AG04450 (cell line): Measurements from ENCODE around the gene CEP68. TPM values are rescaled to one million over a fixed set of nuclear protein-coding genes. Genes with fewer than 3 reads are reported as not detected.

Experiments used
- CTCF ChIA-PET: fragments of 300-600, 350-600 bp; formaldehyde crosslinking; extraction: SDS; loops from one replicate; lab custom pipeline; 2022; ENCODE audit warnings: antibody characterized with exemption, inconsistent platforms; lab: Charles Lee
- POLR2A ChIA-PET: fragments of 350-600 bp; formaldehyde crosslinking; extraction: SDS; loops from one replicate; lab custom pipeline; 2021; ENCODE audit warnings: antibody characterized with exemption, inconsistent platforms; lab: Yijun Ruan, JAX
- DNase-seq: peaks from one replicate; pipeline ENCODE4 v3.0.0-alpha.2; 2011; ENCODE audit warnings: low read depth, low spot score
- H3K27ac ChIP-seq: one replicate; pipeline ENCODE4 v1.5.1; 2012; ENCODE audit warnings: low read depth, low read length, control low read depth
- H3K27me3 ChIP-seq: one replicate; pipeline ENCODE4 v1.6.0; 2012; ENCODE audit warnings: low read length; ENCODE audit not compliant: control insufficient read depth, insufficient read depth
- H3K4me3 ChIP-seq: 2 replicates; pipeline ENCODE4 v1.5.1; 2011; ENCODE audit warnings: mild to moderate bottlenecking, low read depth, low read length, control low read depth
- H3K9me3 ChIP-seq: 2 replicates; pipeline ENCODE4 v1.5.1; 2012; ENCODE audit warnings: low read length; ENCODE audit not compliant: control insufficient read depth, insufficient read depth
- polyA plus RNA-seq: library from polyadenylated mRNA; depleted of rRNA; stranded (reverse); fragments of >200 nt; gene quantifications from 2 replicates; pipeline ENCODE4 v1.2.3, GENCODE V29; 2011
- TF ChIP-seq, protein P1 (sequence below): IDR thresholded peaks from 2 replicates; pipeline ENCODE4 v1.5.1; 2011; ENCODE audit warnings: low read depth, low read length, control low read depth, inconsistent platforms

Gene CEP68
- polyA plus RNA-seq, 1 experiment = 7.3 TPM

DNA sequence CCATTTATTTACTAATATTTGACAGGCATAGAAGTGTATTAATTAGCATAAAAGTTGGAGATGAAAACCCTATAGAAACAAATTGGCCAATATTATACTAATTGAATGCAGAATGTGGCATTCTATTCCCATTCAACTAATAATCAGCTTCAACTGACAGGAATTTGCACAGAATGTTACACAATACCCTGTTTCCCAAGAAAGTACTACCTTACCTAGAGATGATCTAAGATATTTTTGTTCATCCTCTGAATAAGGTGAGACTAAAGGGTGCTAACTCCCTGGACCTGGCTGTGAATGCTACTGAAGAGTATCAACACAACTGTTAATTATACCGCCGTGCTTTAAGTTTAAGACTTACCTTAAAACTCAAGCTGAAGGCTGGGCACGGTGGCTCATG is 28.9 kb downstream of the CEP68 start:
- ChIA-PET CTCF (interaction anchor here (1.3 kb wide), 1 partner anchor 45 kb away, joined by 3 read pairs; the partner anchor contains the start of gene RAB1A), POLR2A (interaction anchor here (2.3 kb wide), 1 partner anchor 45 kb away, joined by 5 read pairs; the partner anchor contains the start of gene RAB1A)
- Histone ChIP-seq H3K27me3 (no peaks in the 10 kb centered on the region), H3K27ac (no peak overlapping the region), H3K9me3 (no peaks in the 10 kb centered on the region), H3K4me3 (no peak overlapping the region)
- TF ChIP-seq, protein P1, sequence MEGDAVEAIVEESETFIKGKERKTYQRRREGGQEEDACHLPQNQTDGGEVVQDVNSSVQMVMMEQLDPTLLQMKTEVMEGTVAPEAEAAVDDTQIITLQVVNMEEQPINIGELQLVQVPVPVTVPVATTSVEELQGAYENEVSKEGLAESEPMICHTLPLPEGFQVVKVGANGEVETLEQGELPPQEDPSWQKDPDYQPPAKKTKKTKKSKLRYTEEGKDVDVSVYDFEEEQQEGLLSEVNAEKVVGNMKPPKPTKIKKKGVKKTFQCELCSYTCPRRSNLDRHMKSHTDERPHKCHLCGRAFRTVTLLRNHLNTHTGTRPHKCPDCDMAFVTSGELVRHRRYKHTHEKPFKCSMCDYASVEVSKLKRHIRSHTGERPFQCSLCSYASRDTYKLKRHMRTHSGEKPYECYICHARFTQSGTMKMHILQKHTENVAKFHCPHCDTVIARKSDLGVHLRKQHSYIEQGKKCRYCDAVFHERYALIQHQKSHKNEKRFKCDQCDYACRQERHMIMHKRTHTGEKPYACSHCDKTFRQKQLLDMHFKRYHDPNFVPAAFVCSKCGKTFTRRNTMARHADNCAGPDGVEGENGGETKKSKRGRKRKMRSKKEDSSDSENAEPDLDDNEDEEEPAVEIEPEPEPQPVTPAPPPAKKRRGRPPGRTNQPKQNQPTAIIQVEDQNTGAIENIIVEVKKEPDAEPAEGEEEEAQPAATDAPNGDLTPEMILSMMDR = no peak
- DNase-seq = no peak

DNA sequence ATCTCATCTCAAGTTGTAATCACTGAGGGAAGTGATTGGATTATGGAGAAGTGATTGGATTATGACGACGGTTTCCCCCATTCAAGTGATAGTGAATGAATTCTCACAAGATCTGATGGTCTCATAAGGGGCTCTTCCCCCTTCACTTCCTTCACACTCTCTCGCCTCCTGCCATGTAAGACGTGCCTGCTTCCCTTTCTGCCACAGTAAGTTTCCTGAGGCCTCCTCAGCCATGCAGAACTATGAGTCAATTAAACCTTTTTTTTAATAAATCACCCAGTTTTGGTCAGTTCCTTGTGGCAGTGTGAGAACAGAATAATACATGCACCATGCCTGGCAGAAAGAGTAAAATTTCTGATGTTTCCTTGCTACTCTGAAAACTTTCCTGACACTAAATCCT is 36.6 kb downstream of the CEP68 start:
- no peak overlapping the region for H3K27ac ChIP-seq
- TF ChIP-seq, protein P1 = no peak
- ChIA-PET CTCF (no interaction called here), POLR2A (no interaction called here)
- no peak for DNase-seq
- no peaks in the 10 kb centered on the region for H3K9me3 ChIP-seq
- H3K4me3 ChIP-seq = no peak overlapping the region
- H3K27me3 ChIP-seq = no peaks in the 10 kb centered on the region

DNA sequence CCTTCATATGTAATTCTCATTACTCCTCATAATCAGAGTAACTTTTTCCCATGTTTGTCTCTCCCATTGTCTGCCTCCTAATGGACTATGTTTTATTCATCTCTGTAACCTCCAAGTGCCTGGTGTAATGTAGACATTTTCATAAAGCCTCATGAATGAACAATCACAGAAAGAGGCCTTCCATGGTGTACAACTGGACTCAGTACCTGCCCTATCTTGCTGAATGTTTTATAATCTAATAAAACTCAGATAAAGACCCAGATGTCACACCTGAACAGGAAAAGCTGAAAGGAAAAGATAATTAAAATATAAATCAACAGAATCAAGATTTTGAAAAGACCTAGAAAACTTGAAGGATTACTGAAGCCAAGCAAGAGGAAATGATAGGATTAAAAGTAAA is 37.0 kb downstream of the CEP68 start:
- no peak for DNase-seq
- ChIA-PET CTCF (no interaction called here), POLR2A (interaction anchor here (0.7 kb wide), 1 partner anchor 9 kb away, joined by 5 read pairs; no protein-coding TSS in a partner anchor)
- H3K9me3 ChIP-seq = no peaks in the 10 kb centered on the region
- no peak overlapping the region for H3K4me3 ChIP-seq
- no peaks in the 10 kb centered on the region for H3K27me3 ChIP-seq
- TF ChIP-seq, protein P1 = no peak
- H3K27ac ChIP-seq = no peak overlapping the region

DNA sequence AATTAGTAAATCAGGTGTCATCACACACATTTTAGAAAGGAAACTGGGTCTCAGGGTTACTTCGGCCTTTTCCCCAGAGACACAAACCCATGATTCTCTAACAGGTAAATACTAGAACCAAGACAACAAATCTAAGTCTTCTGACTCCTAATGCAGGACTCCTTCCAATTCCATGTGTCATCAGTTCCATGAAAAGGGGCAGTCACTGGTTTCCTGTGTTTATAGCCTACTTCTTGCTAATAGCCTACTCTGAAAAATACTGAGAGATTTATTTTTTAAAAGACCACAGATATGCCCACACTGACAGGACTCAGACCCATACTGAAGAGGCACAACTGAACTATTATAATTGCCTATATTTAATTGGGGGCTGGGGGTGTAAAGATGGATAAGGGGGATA is 40.7 kb downstream of the CEP68 start:
- ChIA-PET POLR2A (no interaction called here), CTCF (no interaction called here)
- Histone ChIP-seq H3K27me3 (no peaks in the 10 kb centered on the region), H3K27ac (no peak overlapping the region), H3K4me3 (no peak overlapping the region), H3K9me3 (no peaks in the 10 kb centered on the region)
- TF ChIP-seq, protein P1 = no peak
- no peak for DNase-seq

DNA sequence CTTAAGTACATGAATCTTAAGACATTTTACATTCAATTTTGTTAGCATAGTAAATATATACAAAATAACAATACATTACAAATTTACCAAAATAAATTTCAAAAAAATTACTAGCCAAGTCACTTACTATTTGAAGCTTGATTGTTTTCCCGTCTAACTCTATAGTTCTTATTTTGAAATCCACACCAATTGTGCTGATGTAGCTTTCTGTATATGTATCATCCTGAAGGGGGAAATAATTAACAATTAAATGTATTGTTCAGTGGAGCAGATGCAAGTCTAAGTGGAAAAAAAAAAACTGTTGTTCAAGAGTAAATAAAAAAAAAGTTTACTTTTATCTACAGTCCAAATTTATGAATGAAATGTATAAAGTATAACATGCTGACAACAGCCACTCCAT is 41.6 kb downstream of the CEP68 start:
- POLR2A ChIA-PET = no interaction called here
- no peak for DNase-seq
- TF ChIP-seq, protein P1 = no peak
- CTCF ChIA-PET = no interaction called here
- Histone ChIP-seq H3K9me3 (no peaks in the 10 kb centered on the region), H3K4me3 (no peak overlapping the region), H3K27me3 (no peaks in the 10 kb centered on the region), H3K27ac (no peak overlapping the region)
